Thoracic aorta (tissue), 2 donors: Measurements from ENCODE around the gene GDNF. TPM values are rescaled to one million over a fixed set of nuclear protein-coding genes. Genes with fewer than 3 reads are reported as not detected.

ENCODE experiments used
- ATAC-seq: fragments of 150-250 bp; one replicate; pipeline ENCODE4 v1.8.0; 2017; ENCODE audit warnings: low read depth; ENCODE audit not compliant: insufficient number of reproducible peaks, low FRiP score
- DNase-seq: peaks from one replicate; pipeline ENCODE4 v3.0.0-alpha.2; 2020; ENCODE audit warnings: low spot score
- H3K27ac ChIP-seq, 2 donors: fragments of 200-600 bp; sonication (generic); 1 replicate in 1 of 2; 2 replicates in 1 of 2; pipeline ENCODE4 v1.5.1; 2016; ENCODE audit warnings: mild to moderate bottlenecking in 2 of 2, moderate library complexity in 2 of 2
- H3K27me3 ChIP-seq: fragments of 200-600 bp; sonication (generic); replicated peaks from 2 replicates; pipeline ENCODE4 v1.6.0; 2016; ENCODE audit warnings: mild to moderate bottlenecking; ENCODE audit not compliant: insufficient read depth
- H3K36me3 ChIP-seq: fragments of 200-600 bp; sonication (generic); one replicate; pipeline ENCODE4 v1.5.1; 2016
- H3K4me1 ChIP-seq, 2 donors: fragments of 200-600 bp; sonication (generic); 1 replicate in 1 of 2; 2 replicates in 1 of 2; pipeline versions ENCODE4 v1.5.1 to v1.6.0; 2016; ENCODE audit warnings: low read depth in 2 of 2, mild to moderate bottlenecking in 1 of 2; ENCODE audit not compliant: control insufficient read depth in 1 of 2
- H3K4me3 ChIP-seq: fragments of 200-600 bp; sonication (generic); 2 replicates; pipeline ENCODE4 v1.5.1; 2016; ENCODE audit warnings: mild to moderate bottlenecking
- H3K9me3 ChIP-seq: fragments of 200-600 bp; sonication (generic); 2 replicates; pipeline ENCODE4 v1.5.1; 2016
- CTCF ChIP-seq: fragments of 200-600 bp; sonication (generic); IDR thresholded peaks from one replicate; pipeline ENCODE4 v1.5.1; 2019; ENCODE audit warnings: antibody characterized with exemption
- total RNA-seq, 2 donors: library from RNA; depleted of rRNA; stranded (reverse); fragments of >200 nt; gene quantifications; one replicate each; pipeline versions ENCODE4 v1.1.0 to v1.2.3, GENCODE V29; 2016

Gene GDNF
- total RNA-seq, 2 donors from 2014 or later, result 1.3 TPM; not detected in 1

- Histone ChIP-seq H3K27ac (no peak overlapping the region), H3K9me3 (no peaks in the 10 kb centered on the region), H3K27me3 (peaks cover 9% of the 10 kb centered on the region), H3K36me3 (no peaks in the 10 kb centered on the region), H3K4me1 (peaks cover 29 to 68% of the 10 kb centered on the region in 2 donors), H3K4me3 (peak overlapping the region; percentile 73)
- ATAC-seq (no peak), DNase-seq (no peak)
- no peak for TF ChIP-seq CTCF
Observed at GRCh38 chr5:37836592-37837413, 3.0 kb downstream of the GDNF start.

GRCh38 chr5:37836235-37836591 is 3.6 kb downstream of the GDNF start:
- no peak for ATAC-seq

GRCh38 chr5:37835380-37835973 is 4.4 kb downstream of the GDNF start:
- ATAC-seq (no peak), DNase-seq (no peak)
- TF ChIP-seq CTCF, result no peak
- peaks cover 24 to 66% of the 10 kb centered on the region in 2 donors for H3K4me1 ChIP-seq
- H3K27ac ChIP-seq, result no peak overlapping the region
- peaks cover 3% of the 10 kb centered on the region for H3K27me3 ChIP-seq
- H3K36me3 ChIP-seq, result no peaks in the 10 kb centered on the region
- H3K9me3 ChIP-seq, result no peaks in the 10 kb centered on the region
- H3K4me3 ChIP-seq, result no peak overlapping the region

More at GRCh38 chr5:37836235-37836591, 3.6 kb downstream of the GDNF start:
- no peak for TF ChIP-seq CTCF
- Histone ChIP-seq H3K9me3 (no peaks in the 10 kb centered on the region), H3K27me3 (peaks cover 9% of the 10 kb centered on the region), H3K27ac (no peak overlapping the region), H3K36me3 (no peaks in the 10 kb centered on the region), H3K4me1 (peaks cover 29 to 71% of the 10 kb centered on the region in 2 donors), H3K4me3 (peak overlapping the region; percentile 73)
- DNase-seq, result no peak

- DNase-seq (no peak), ATAC-seq (no peak)
- peaks cover 17 to 61% of the 10 kb centered on the region in 2 donors for H3K4me1 ChIP-seq
- no peaks in the 10 kb centered on the region for H3K36me3 ChIP-seq
- no peak overlapping the region for H3K27ac ChIP-seq
- H3K27me3 ChIP-seq, result no peaks in the 10 kb centered on the region
- H3K9me3 ChIP-seq, result no peaks in the 10 kb centered on the region
- TF ChIP-seq CTCF, result no peak
- peak overlapping the region; percentile 47 for H3K4me3 ChIP-seq
Observed at GRCh38 chr5:37834542-37835379, 5.1 kb downstream of the GDNF start.

GRCh38 chr5:37833990-37834389 is 5.9 kb downstream of the GDNF start:
- Histone ChIP-seq H3K27ac (no peak overlapping the region), H3K4me3 (peak overlapping the region; percentile 47), H3K36me3 (no peaks in the 10 kb centered on the region), H3K9me3 (no peaks in the 10 kb centered on the region), H3K4me1 (peaks cover 9 to 53% of the 10 kb centered on the region in 2 donors), H3K27me3 (no peaks in the 10 kb centered on the region)
- no peak for TF ChIP-seq CTCF
- ATAC-seq, result no peak
- DNase-seq, result no peak
